Progenitor cell of endocrine pancreas (in vitro differentiated cells): ENCODE measurements around the gene CALHM6. TPM values are rescaled to one million over a fixed set of nuclear protein-coding genes. Genes with fewer than 3 reads are reported as not detected.

Experiments
- DNase-seq: peaks from one replicate; pipeline ENCODE4 v3.0.0; 2021; ENCODE audit warnings: low spot score; ENCODE audit not compliant: unreplicated experiment
- H3K27ac Mint-ChIP-seq: 2 replicates; pipeline ENCODE4 v1.8.0; 2021; ENCODE audit warnings: mild to moderate bottlenecking, moderate library complexity, mixed read lengths
- H3K27me3 Mint-ChIP-seq: 2 replicates; pipeline ENCODE4 v1.8.0; 2021; ENCODE audit warnings: mixed read lengths
- H3K36me3 Mint-ChIP-seq: 2 replicates; pipeline ENCODE4 v1.8.0; 2022; ENCODE audit warnings: mixed read lengths; ENCODE audit not compliant: insufficient read depth
- H3K4me1 Mint-ChIP-seq: 2 replicates; pipeline ENCODE4 v1.8.0; 2021; ENCODE audit warnings: low read depth, mixed read lengths
- H3K4me3 Mint-ChIP-seq: 2 replicates; pipeline ENCODE4 v1.8.0; 2021; ENCODE audit warnings: low read depth, mild to moderate bottlenecking, moderate library complexity, mixed read lengths
- H3K9me3 Mint-ChIP-seq: 2 replicates; pipeline ENCODE4 v1.8.0; 2021; ENCODE audit warnings: low read depth, mixed read lengths
- total RNA-seq: library from RNA; stranded (reverse); gene quantifications from 2 replicates; pipeline ENCODE4 v1.2.1, GENCODE V29; 2021
- TF ChIP-seq, protein P1 (sequence below): fragments of 200-600 bp; sonication (generic); IDR thresholded peaks from one replicate; pipeline ENCODE4 v1.5.0; 2021; ENCODE audit warnings: antibody characterized with exemption, mild to moderate bottlenecking; ENCODE audit not compliant: unreplicated experiment

CALHM6 gene
- total RNA-seq, 1 donor from 2014 or later = 1.2 TPM

DNA sequence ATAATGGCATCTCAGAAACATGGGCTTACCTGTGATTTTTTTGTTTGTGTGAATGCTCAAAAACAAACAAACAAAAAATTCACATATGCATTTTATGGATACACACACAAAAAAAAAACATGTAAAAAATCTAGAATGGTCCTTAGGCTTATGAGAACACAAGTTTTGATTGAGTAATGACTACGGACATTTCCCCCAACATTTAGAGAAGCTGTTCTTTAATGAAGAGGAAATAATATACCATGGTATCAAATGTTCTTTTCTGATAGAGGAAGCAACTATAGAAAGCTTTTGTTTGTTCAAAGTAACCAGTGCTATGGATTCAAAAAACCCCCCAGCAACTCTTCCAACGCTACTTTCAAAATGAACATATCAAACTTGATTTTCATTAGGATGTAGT is 8.6 kb upstream of the CALHM6 start:
- H3K4me1 Mint-ChIP-seq = peaks cover 6% of the 10 kb centered on the region
- TF ChIP-seq, protein P1, sequence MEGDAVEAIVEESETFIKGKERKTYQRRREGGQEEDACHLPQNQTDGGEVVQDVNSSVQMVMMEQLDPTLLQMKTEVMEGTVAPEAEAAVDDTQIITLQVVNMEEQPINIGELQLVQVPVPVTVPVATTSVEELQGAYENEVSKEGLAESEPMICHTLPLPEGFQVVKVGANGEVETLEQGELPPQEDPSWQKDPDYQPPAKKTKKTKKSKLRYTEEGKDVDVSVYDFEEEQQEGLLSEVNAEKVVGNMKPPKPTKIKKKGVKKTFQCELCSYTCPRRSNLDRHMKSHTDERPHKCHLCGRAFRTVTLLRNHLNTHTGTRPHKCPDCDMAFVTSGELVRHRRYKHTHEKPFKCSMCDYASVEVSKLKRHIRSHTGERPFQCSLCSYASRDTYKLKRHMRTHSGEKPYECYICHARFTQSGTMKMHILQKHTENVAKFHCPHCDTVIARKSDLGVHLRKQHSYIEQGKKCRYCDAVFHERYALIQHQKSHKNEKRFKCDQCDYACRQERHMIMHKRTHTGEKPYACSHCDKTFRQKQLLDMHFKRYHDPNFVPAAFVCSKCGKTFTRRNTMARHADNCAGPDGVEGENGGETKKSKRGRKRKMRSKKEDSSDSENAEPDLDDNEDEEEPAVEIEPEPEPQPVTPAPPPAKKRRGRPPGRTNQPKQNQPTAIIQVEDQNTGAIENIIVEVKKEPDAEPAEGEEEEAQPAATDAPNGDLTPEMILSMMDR = no peak
- no peaks in the 10 kb centered on the region for H3K36me3 Mint-ChIP-seq
- no peak overlapping the region for H3K27ac Mint-ChIP-seq
- H3K9me3 Mint-ChIP-seq = no peaks in the 10 kb centered on the region
- no peak for DNase-seq
- H3K27me3 Mint-ChIP-seq = no peaks in the 10 kb centered on the region
- no peak overlapping the region for H3K4me3 Mint-ChIP-seq

DNA sequence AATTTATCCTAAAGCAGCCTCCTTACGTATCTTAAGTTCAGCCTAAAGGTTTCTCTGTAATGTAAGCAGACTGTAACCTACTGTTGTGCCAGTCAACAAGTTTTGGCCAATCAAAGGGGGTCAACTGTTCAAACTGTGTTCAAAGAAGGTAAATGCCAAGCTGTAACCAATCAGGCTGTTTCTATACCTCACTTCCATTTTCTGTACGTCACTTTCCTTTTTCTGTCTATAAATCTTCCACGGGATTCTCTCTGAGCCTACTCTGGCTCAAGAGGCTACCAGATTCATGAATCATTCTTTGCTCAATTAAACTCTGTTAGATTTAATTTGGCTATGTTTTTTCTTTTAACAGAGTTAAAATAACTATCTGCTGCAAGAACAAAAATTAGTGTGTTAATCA is 5.1 kb upstream of the CALHM6 start:
- H3K9me3 Mint-ChIP-seq = no peaks in the 10 kb centered on the region
- no peaks in the 10 kb centered on the region for H3K36me3 Mint-ChIP-seq
- peaks cover 4% of the 10 kb centered on the region for H3K4me1 Mint-ChIP-seq
- no peak overlapping the region for H3K4me3 Mint-ChIP-seq
- DNase-seq = no peak
- TF ChIP-seq, protein P1 = no peak
- peaks cover 25% of the 10 kb centered on the region for H3K27me3 Mint-ChIP-seq
- H3K27ac Mint-ChIP-seq = no peak overlapping the region

DNA sequence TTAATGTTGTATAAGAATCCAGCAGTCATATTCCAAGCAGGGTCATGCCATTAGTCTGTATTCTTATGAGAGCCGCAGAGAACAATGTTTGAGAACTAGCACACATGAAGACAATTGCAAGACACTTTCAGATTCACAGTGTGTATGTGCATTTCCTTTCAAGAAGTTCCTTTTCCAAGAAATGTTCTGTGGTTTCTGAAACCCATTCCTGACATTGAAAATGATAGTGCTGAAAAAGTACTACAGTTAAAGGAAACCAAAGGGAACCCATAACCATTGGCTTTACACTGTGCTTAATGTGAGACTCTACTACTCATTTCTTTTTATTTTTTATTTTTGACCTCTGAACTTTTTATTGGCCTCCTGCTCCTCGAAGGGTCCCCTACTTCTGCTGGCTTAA is 4.2 kb upstream of the CALHM6 start:
- H3K9me3 Mint-ChIP-seq = no peaks in the 10 kb centered on the region
- DNase-seq = no peak
- H3K4me3 Mint-ChIP-seq = no peak overlapping the region
- H3K27me3 Mint-ChIP-seq = peaks cover 33% of the 10 kb centered on the region
- H3K4me1 Mint-ChIP-seq = no peaks in the 10 kb centered on the region
- no peaks in the 10 kb centered on the region for H3K36me3 Mint-ChIP-seq
- H3K27ac Mint-ChIP-seq = no peak overlapping the region
- TF ChIP-seq, protein P1 = no peak

DNA sequence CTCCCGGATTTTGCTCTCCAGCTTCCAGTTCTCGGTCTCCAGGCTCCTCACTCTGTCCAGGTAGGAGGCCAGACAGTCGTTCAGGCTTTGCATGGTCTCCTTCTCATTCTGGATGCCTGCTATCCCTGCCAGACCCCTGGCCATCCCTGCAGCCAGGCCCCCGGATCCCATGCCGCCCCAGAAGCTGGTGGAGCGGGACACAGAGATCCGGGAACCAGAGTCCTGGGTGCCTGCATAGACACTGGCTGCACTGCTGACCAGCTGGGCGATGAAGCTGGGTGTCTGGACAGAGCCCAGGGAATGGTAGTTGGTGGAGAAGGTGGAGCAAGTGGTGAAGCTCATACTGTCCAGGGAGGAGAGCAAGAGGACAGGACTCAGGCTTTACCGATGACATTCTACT is 2.9 kb upstream of the CALHM6 start:
- H3K27me3 Mint-ChIP-seq = peaks cover 43% of the 10 kb centered on the region
- H3K27ac Mint-ChIP-seq = no peak overlapping the region
- H3K9me3 Mint-ChIP-seq = no peaks in the 10 kb centered on the region

DNA sequence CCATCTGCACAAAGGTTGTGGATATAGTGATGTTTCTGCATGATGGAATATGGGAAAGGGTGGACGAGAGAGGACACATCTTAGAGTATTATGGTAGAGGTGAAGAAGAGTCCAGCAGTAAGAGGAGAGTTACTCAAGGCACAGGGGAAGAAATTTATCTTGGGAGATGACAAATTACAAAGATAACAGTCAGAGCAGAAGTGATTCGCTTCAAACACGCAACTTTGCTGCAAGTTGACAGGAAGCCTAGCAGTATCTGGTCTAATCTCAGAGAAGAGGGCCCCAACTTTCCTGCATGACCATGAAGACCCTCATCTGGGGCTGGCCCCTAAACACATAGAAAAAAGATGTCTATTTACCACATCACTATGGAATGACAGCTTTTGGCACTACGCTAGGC is 1.2 kb upstream of the CALHM6 start:
- Mint-ChIP-seq H3K9me3 (no peaks in the 10 kb centered on the region), H3K27ac (no peak overlapping the region), H3K36me3 (no peaks in the 10 kb centered on the region), H3K4me3 (no peak overlapping the region), H3K4me1 (peaks cover 3% of the 10 kb centered on the region), H3K27me3 (peaks cover 56% of the 10 kb centered on the region)
- TF ChIP-seq, protein P1 = no peak
- no peak for DNase-seq

More for the DNA sequence above, 2.9 kb upstream of the CALHM6 start:
- Mint-ChIP-seq H3K4me3 (no peak overlapping the region), H3K36me3 (no peaks in the 10 kb centered on the region), H3K4me1 (peaks cover 3% of the 10 kb centered on the region)
- DNase-seq = no peak
- TF ChIP-seq, protein P1 = no peak
